OCI-LY7 (cell line): ENCODE measurements around the gene STH.

Source experiments
- CTCF ChIP-seq: fragments of 200-600 bp; sonication (generic); conservative IDR thresholded peaks from 2 replicates; pipeline ENCODE4 v1.5.1; 2014; ENCODE audit warnings: mild to moderate bottlenecking, antibody characterized with exemption, low read length, moderate library complexity, mixed read lengths
- EZH2phosphoT487 ChIP-seq: fragments of 200-600 bp; sonication (generic); IDR thresholded peaks from 2 replicates; pipeline ENCODE4 v1.6.1; 2018; ENCODE audit warnings: low read depth, borderline replicate concordance, mild to moderate bottlenecking, mixed run types, antibody characterized with exemption, low read length, moderate library complexity, mixed read lengths

- TF ChIP-seq CTCF (no peak), EZH2phosphoT487 (no peak)
Observed at GRCh38 chr17:45977976-45978626, 20.9 kb upstream of the STH start.
